ENCODE data around the gene PHACTR1.

Gene PHACTR1

GRCh38 chr6:12811519-12811918, 95.0 kb downstream of the PHACTR1 start:
- H3K27me3 ChIP-seq = peaks cover 5% of the 10 kb centered on the region
- H3K9me3 ChIP-seq = no peaks in the 10 kb centered on the region
- no peak for TF ChIP-seq CTCF (IDR thresholded peaks at IDR 0.05)
- no peaks in the 10 kb centered on the region for H3K4me1 ChIP-seq (ENCODE audit: control insufficient read depth in 1 of 2, insufficient read depth in 1 of 2, low read depth in 1 of 2, low read length in 1 of 2)
- H3K4me3 ChIP-seq (ENCODE audit: low read depth in 1 of 2, low read length in 1 of 2) = no peak overlapping the region
- H3K27ac ChIP-seq = no peak overlapping the region
- H3K36me3 ChIP-seq = no peaks in the 10 kb centered on the region

GRCh38 chr6:12813321-12813720, 96.8 kb downstream of the PHACTR1 start:
- no peaks in the 10 kb centered on the region for H3K4me1 ChIP-seq (ENCODE audit: control insufficient read depth in 1 of 2, insufficient read depth in 1 of 2, low read depth in 1 of 2, low read length in 1 of 2)
- no peaks in the 10 kb centered on the region for H3K27me3 ChIP-seq
- H3K4me3 ChIP-seq (ENCODE audit: low read depth in 1 of 2, low read length in 1 of 2) = no peak overlapping the region
- TF ChIP-seq CTCF (IDR thresholded peaks at IDR 0.05) = no peak
- no peak overlapping the region for H3K27ac ChIP-seq
- H3K36me3 ChIP-seq = no peaks in the 10 kb centered on the region
- no peaks in the 10 kb centered on the region for H3K9me3 ChIP-seq

GRCh38 chr6:12814015-12814414, 97.4 kb downstream of the PHACTR1 start:
- Histone ChIP-seq H3K9me3 (no peaks in the 10 kb centered on the region), H3K4me1 (ENCODE audit: control insufficient read depth in 1 of 2, insufficient read depth in 1 of 2, low read depth in 1 of 2, low read length in 1 of 2) (no peaks in the 10 kb centered on the region), H3K27ac (no peak overlapping the region), H3K27me3 (no peaks in the 10 kb centered on the region), H3K36me3 (no peaks in the 10 kb centered on the region), H3K4me3 (ENCODE audit: low read depth in 1 of 2, low read length in 1 of 2) (no peak overlapping the region)
- no peak for TF ChIP-seq CTCF (IDR thresholded peaks at IDR 0.05)

- H3K27ac ChIP-seq = no peak overlapping the region
These were observed 98.5 kb downstream of the PHACTR1 start for GRCh38 chr6:12815089-12815488.

GRCh38 chr6:12815884-12816600, 99.5 kb downstream of the PHACTR1 start:
- TF ChIP-seq CTCF (IDR thresholded peaks at IDR 0.05) = no peak
- Histone ChIP-seq H3K27me3 (no peaks in the 10 kb centered on the region), H3K4me3 (ENCODE audit: low read depth in 1 of 2, low read length in 1 of 2) (no peak overlapping the region), H3K4me1 (ENCODE audit: control insufficient read depth in 1 of 2, insufficient read depth in 1 of 2, low read depth in 1 of 2, low read length in 1 of 2) (no peaks in the 10 kb centered on the region), H3K36me3 (no peaks in the 10 kb centered on the region), H3K9me3 (no peaks in the 10 kb centered on the region), H3K27ac (no peak overlapping the region)

More at GRCh38 chr6:12815089-12815488, 98.5 kb downstream of the PHACTR1 start:
- TF ChIP-seq CTCF (IDR thresholded peaks at IDR 0.05) = no peak
- H3K4me1 ChIP-seq (ENCODE audit: control insufficient read depth in 1 of 2, insufficient read depth in 1 of 2, low read depth in 1 of 2, low read length in 1 of 2) = no peaks in the 10 kb centered on the region
- H3K4me3 ChIP-seq (ENCODE audit: low read depth in 1 of 2, low read length in 1 of 2) = no peak overlapping the region
- no peaks in the 10 kb centered on the region for H3K27me3 ChIP-seq
- no peaks in the 10 kb centered on the region for H3K9me3 ChIP-seq
- no peaks in the 10 kb centered on the region for H3K36me3 ChIP-seq
